GM12874 (cell line): ENCODE measurements around the gene STXBP6.

Source experiments
- CTCF ChIP-seq: IDR thresholded peaks from 2 replicates; pipeline ENCODE4 v1.5.1; 2011; ENCODE audit warnings: low read depth, mild to moderate bottlenecking, control low read depth, low read length, moderate library complexity; ENCODE audit not compliant: insufficient read depth

The STXBP6 gene

GRCh38 chr14:24838945-24839616, 210.9 kb downstream of the STXBP6 start:
- TF ChIP-seq CTCF, result no peak

GRCh38 chr14:24837280-24838046, 212.5 kb downstream of the STXBP6 start:
- TF ChIP-seq CTCF, result no peak

- TF ChIP-seq CTCF, result no peak
These were observed 215.0 kb downstream of the STXBP6 start for GRCh38 chr14:24834956-24835355.

GRCh38 chr14:24833385-24833784, 216.6 kb downstream of the STXBP6 start:
- no peak for TF ChIP-seq CTCF

GRCh38 chr14:24831677-24832076, 218.3 kb downstream of the STXBP6 start:
- TF ChIP-seq CTCF, result no peak

GRCh38 chr14:24829862-24830261, 220.1 kb downstream of the STXBP6 start:
- no peak for TF ChIP-seq CTCF

- TF ChIP-seq CTCF, result no peak
These were observed 221.5 kb downstream of the STXBP6 start for GRCh38 chr14:24828486-24828885.
